ENCODE measurements around the gene MVD.

Gene MVD

DNA sequence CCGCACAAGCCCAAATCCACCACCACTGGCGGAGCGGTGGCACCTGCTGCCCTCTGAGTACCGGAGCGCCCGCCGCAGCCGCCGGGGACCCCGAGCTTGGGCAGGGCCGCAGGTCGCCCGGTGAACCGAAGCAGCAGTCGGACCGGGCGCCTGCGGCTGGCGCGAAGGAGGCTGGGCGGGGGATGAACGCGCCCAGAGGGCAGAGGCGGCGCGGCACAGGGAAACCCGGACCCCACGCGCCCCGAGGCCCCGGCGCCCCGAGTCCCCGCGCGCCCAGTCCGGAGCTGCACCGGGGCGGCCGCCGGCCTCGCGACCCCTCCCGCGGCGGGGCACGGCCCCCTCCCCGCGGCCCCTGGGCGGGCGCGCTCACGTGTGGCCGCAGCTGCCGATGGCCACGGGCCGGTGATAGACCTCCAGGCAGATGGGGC lies 42.9 kb upstream of the MVD start:
- no peaks in the 10 kb centered on the region for H3K27me3 ChIP-seq (ENCODE audit: low read length)
- H3K4me3 ChIP-seq (ENCODE audit: insufficient read depth, low read length, poor library complexity, severe bottlenecking) = peak overlapping the region; percentile 91
- H3K79me2 ChIP-seq (ENCODE audit: insufficient read depth, low read length) = peaks cover 13% of the 10 kb centered on the region; the same call in 1 of the 2 replicates
- no peak for TF ChIP-seq EZH2phosphoT487 (conservative IDR thresholded peaks at IDR 0.05; ENCODE audit: low read length)
- TF ChIP-seq, protein P1, sequence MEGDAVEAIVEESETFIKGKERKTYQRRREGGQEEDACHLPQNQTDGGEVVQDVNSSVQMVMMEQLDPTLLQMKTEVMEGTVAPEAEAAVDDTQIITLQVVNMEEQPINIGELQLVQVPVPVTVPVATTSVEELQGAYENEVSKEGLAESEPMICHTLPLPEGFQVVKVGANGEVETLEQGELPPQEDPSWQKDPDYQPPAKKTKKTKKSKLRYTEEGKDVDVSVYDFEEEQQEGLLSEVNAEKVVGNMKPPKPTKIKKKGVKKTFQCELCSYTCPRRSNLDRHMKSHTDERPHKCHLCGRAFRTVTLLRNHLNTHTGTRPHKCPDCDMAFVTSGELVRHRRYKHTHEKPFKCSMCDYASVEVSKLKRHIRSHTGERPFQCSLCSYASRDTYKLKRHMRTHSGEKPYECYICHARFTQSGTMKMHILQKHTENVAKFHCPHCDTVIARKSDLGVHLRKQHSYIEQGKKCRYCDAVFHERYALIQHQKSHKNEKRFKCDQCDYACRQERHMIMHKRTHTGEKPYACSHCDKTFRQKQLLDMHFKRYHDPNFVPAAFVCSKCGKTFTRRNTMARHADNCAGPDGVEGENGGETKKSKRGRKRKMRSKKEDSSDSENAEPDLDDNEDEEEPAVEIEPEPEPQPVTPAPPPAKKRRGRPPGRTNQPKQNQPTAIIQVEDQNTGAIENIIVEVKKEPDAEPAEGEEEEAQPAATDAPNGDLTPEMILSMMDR (IDR thresholded peaks at IDR 0.05; ENCODE audit: insufficient read depth, low read length, poor library complexity, severe bottlenecking) = no peak
- H3K4me2 ChIP-seq (ENCODE audit: low read depth, low read length, poor library complexity, severe bottlenecking) = peak overlapping the region; percentile 77
- H2AFZ ChIP-seq (ENCODE audit: low read depth, low read length, severe bottlenecking) = no peak overlapping the region
- no peaks in the 10 kb centered on the region for H3K9me3 ChIP-seq (ENCODE audit: insufficient read depth, low read length)
- no peaks in the 10 kb centered on the region for H3F3A ChIP-seq (ENCODE audit: insufficient read depth)
- no peaks in the 10 kb centered on the region for H3K36me3 ChIP-seq (ENCODE audit: low read length)
- no peak overlapping the region for H3K27ac ChIP-seq (ENCODE audit: low read depth, low read length)
- H3K9me2 ChIP-seq (replicated peaks; ENCODE audit: insufficient read depth, low read length) = no peaks in the 10 kb centered on the region
- H4K20me1 ChIP-seq (ENCODE audit: low read depth, low read length) = no peaks in the 10 kb centered on the region; the same call in 1 of the 2 replicates
- peak overlapping the region; percentile 91 for H3K9ac ChIP-seq (ENCODE audit: low read length)

DNA sequence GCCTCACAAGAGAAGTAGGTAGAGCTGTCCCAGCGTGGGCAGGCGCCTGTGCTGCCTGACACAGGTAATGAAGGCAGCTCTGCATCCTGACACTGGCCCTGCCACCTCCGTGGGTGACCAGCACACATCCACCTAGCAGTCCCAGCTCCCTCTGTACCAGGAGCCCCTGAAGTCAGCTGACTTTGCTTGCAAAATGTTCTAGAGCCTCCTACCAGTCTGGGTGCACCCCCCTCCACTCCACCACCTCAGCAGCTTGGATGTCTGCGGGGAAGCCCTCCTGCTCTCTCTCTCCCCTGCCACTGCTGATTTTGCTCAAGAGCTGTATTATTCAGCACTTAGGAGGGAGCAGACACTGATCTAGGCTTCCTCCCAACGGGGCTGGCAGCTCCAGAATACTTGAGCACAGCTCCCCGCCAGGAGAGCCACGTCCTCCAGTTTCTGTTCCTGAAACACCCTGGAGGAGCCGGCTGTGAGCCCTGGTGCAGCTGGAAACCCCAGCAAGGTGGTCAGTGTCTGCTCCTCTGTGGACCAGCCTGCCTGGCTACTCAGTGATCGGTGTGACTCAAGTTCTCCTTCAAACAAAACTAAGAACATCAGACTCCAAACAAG lies 42.3 kb upstream of the MVD start:
- Histone ChIP-seq H3K79me2 (ENCODE audit: insufficient read depth, low read length) (peaks cover 13% of the 10 kb centered on the region; the same call in 1 of the 2 replicates), H3F3A (ENCODE audit: insufficient read depth) (no peaks in the 10 kb centered on the region), H3K4me2 (ENCODE audit: low read depth, low read length, poor library complexity, severe bottlenecking) (peak overlapping the region; percentile 50), H3K9me3 (ENCODE audit: insufficient read depth, low read length) (no peaks in the 10 kb centered on the region), H3K9me2 (replicated peaks; ENCODE audit: insufficient read depth, low read length) (no peaks in the 10 kb centered on the region), H2AFZ (ENCODE audit: low read depth, low read length, severe bottlenecking) (no peak overlapping the region), H4K20me1 (ENCODE audit: low read depth, low read length) (no peaks in the 10 kb centered on the region; the same call in 1 of the 2 replicates), H3K9ac (ENCODE audit: low read length) (peak overlapping the region; percentile 91), H3K4me3 (ENCODE audit: insufficient read depth, low read length, poor library complexity, severe bottlenecking) (peak overlapping the region; percentile 91), H3K36me3 (ENCODE audit: low read length) (no peaks in the 10 kb centered on the region), H3K27ac (ENCODE audit: low read depth, low read length) (no peak overlapping the region), H3K27me3 (ENCODE audit: low read length) (no peaks in the 10 kb centered on the region)
- TF ChIP-seq, protein P1 (IDR thresholded peaks at IDR 0.05; ENCODE audit: insufficient read depth, low read length, poor library complexity, severe bottlenecking) = no peak
- TF ChIP-seq EZH2phosphoT487 (conservative IDR thresholded peaks at IDR 0.05; ENCODE audit: low read length) = no peak

DNA sequence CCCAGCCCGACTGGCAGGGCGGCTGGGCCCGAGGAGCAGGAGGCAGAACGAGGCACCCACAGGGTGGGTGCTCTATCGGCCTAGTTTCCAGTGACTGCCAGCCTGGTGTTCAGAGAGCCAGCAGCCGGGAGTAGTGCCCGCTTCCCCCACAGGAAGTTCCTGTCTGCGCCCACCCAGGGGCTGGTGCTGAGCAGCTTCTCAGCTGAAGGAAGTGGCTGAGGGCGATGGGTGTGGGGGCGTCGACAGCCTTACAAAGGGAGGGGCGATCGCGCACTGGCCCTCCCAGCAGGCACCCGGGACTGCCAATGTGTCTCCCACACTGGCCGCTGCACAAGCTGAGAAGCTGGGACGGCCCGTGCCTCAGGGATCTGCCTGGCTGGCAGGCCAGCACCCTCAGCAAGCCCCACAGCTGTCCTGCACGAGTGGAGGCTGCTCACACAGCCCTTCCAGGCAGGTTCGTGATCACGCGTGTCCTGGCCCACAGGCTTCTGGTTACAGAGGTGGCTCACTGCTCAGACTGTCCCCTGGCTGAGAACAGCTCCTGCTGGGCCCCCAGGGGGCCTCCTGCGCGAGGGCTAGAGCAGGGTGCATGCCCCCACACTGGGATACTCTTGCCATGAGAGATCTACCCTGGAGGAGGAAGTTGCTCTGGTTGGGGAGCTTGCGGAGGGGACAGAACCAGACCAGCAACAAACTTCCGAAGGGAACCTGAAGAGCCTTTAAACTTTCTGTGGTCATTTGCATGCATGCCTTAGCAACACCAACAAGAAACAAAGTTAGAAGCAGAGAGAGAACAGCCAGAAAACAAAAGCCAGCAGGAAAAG lies 40.8 kb upstream of the MVD start:
- H3K9me2 ChIP-seq (replicated peaks; ENCODE audit: insufficient read depth, low read length) = no peaks in the 10 kb centered on the region
- H3F3A ChIP-seq (ENCODE audit: insufficient read depth) = no peaks in the 10 kb centered on the region
- no peaks in the 10 kb centered on the region; the same call in 1 of the 2 replicates for H4K20me1 ChIP-seq (ENCODE audit: low read depth, low read length)
- no peak overlapping the region for H3K9ac ChIP-seq (ENCODE audit: low read length)
- no peaks in the 10 kb centered on the region for H3K36me3 ChIP-seq (ENCODE audit: low read length)
- TF ChIP-seq, protein P1 (IDR thresholded peaks at IDR 0.05; ENCODE audit: insufficient read depth, low read length, poor library complexity, severe bottlenecking) = no peak
- no peak for TF ChIP-seq EZH2phosphoT487 (conservative IDR thresholded peaks at IDR 0.05; ENCODE audit: low read length)
- peaks cover 12% of the 10 kb centered on the region; the same call in 1 of the 2 replicates for H3K79me2 ChIP-seq (ENCODE audit: insufficient read depth, low read length)
- no peak overlapping the region for H3K27ac ChIP-seq (ENCODE audit: low read depth, low read length)
- no peak overlapping the region for H3K4me3 ChIP-seq (ENCODE audit: insufficient read depth, low read length, poor library complexity, severe bottlenecking)
- H3K9me3 ChIP-seq (ENCODE audit: insufficient read depth, low read length) = no peaks in the 10 kb centered on the region
- no peaks in the 10 kb centered on the region for H3K27me3 ChIP-seq (ENCODE audit: low read length)
- no peak overlapping the region for H3K4me2 ChIP-seq (ENCODE audit: low read depth, low read length, poor library complexity, severe bottlenecking)
- no peak overlapping the region for H2AFZ ChIP-seq (ENCODE audit: low read depth, low read length, severe bottlenecking)

Measured in SU-DHL-6 (cell line).